Measurements from ENCODE around the gene GABRR3. TPM values are rescaled to one million over a fixed set of nuclear protein-coding genes. Genes with fewer than 3 reads are reported as not detected.
A peak's percentile ranks its signal among the peaks of the same experiment; 100 is the strongest.

The GABRR3 gene
- total RNA-seq, 2 donors from 2014 or later = not detected

- Mint-ChIP-seq H3K4me3 (no peak overlapping the region), H3K27ac (peak overlapping the region; percentile 80), H3K4me1 (peaks cover 23% of the 10 kb centered on the region), H3K9me3 (no peaks in the 10 kb centered on the region), H3K36me3 (ENCODE audit: low read depth) (peaks cover 97% of the 10 kb centered on the region), H3K27me3 (no peaks in the 10 kb centered on the region)
- no peak for ATAC-seq (replicated peaks)
Measured at GRCh38 chr3:97960993-97961766, 73.9 kb downstream of the GABRR3 start.

GRCh38 chr3:97960551-97960950 is 74.6 kb downstream of the GABRR3 start:
- Mint-ChIP-seq H3K4me3 (no peak overlapping the region), H3K4me1 (peaks cover 23% of the 10 kb centered on the region), H3K27ac (no peak overlapping the region), H3K36me3 (ENCODE audit: low read depth) (peaks cover 97% of the 10 kb centered on the region), H3K9me3 (no peaks in the 10 kb centered on the region), H3K27me3 (no peaks in the 10 kb centered on the region)
- ATAC-seq (replicated peaks) = no peak

DNA sequence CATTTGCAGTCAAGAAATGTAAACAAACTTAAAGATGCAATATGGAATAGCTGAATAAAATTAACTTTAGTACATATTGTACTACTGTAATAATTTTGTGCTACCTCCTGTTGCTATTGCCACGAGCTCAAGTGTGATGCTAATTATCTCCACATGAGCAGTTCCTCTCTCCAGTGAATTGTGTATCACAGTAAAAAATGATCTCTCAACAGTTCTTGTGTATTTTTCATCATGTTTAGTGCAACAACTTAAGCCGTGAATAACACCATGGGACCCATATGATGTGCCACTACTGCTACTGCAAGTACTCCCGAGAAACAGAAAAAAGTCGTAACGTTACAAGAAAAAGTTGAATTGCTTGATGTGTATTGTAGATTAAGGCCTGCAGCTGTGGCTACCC is 75.2 kb downstream of the GABRR3 start:
- H3K27me3 Mint-ChIP-seq = no peaks in the 10 kb centered on the region
- H3K36me3 Mint-ChIP-seq (ENCODE audit: low read depth) = peaks cover 97% of the 10 kb centered on the region

GRCh38 chr3:97958796-97959195 is 76.3 kb downstream of the GABRR3 start:
- H3K4me3 Mint-ChIP-seq = no peak overlapping the region
- H3K4me1 Mint-ChIP-seq = peaks cover 16% of the 10 kb centered on the region
- no peaks in the 10 kb centered on the region for H3K9me3 Mint-ChIP-seq
- peaks cover 96% of the 10 kb centered on the region for H3K36me3 Mint-ChIP-seq (ENCODE audit: low read depth)
- no peak for ATAC-seq (replicated peaks)
- no peak overlapping the region for H3K27ac Mint-ChIP-seq
- H3K27me3 Mint-ChIP-seq = no peaks in the 10 kb centered on the region

More for the DNA sequence above, 75.2 kb downstream of the GABRR3 start:
- no peak for ATAC-seq (replicated peaks)
- Mint-ChIP-seq H3K27ac (no peak overlapping the region), H3K4me1 (peaks cover 22% of the 10 kb centered on the region), H3K9me3 (no peaks in the 10 kb centered on the region), H3K4me3 (no peak overlapping the region)

GRCh38 chr3:97958396-97958795 is 76.7 kb downstream of the GABRR3 start:
- H3K4me3 Mint-ChIP-seq = no peak overlapping the region
- peaks cover 96% of the 10 kb centered on the region for H3K36me3 Mint-ChIP-seq (ENCODE audit: low read depth)
- ATAC-seq (replicated peaks) = no peak
- H3K27ac Mint-ChIP-seq = no peak overlapping the region
- H3K4me1 Mint-ChIP-seq = peaks cover 12% of the 10 kb centered on the region
- no peaks in the 10 kb centered on the region for H3K27me3 Mint-ChIP-seq
- H3K9me3 Mint-ChIP-seq = no peaks in the 10 kb centered on the region

- peaks cover 12% of the 10 kb centered on the region for H3K4me1 Mint-ChIP-seq
- no peaks in the 10 kb centered on the region for H3K9me3 Mint-ChIP-seq
- ATAC-seq (replicated peaks) = no peak
- no peak overlapping the region for H3K4me3 Mint-ChIP-seq
- H3K27ac Mint-ChIP-seq = no peak overlapping the region
- no peaks in the 10 kb centered on the region for H3K27me3 Mint-ChIP-seq
- H3K36me3 Mint-ChIP-seq (ENCODE audit: low read depth) = peaks cover 96% of the 10 kb centered on the region
Measured at GRCh38 chr3:97957617-97958311, 77.4 kb downstream of the GABRR3 start.

- Mint-ChIP-seq H3K27me3 (no peaks in the 10 kb centered on the region), H3K36me3 (ENCODE audit: low read depth) (peaks cover 92% of the 10 kb centered on the region), H3K9me3 (no peaks in the 10 kb centered on the region), H3K27ac (no peak overlapping the region), H3K4me3 (no peak overlapping the region), H3K4me1 (no peaks in the 10 kb centered on the region)
- no peak for ATAC-seq (replicated peaks)
Measured at GRCh38 chr3:97956051-97956450, 79.1 kb downstream of the GABRR3 start.

DNA sequence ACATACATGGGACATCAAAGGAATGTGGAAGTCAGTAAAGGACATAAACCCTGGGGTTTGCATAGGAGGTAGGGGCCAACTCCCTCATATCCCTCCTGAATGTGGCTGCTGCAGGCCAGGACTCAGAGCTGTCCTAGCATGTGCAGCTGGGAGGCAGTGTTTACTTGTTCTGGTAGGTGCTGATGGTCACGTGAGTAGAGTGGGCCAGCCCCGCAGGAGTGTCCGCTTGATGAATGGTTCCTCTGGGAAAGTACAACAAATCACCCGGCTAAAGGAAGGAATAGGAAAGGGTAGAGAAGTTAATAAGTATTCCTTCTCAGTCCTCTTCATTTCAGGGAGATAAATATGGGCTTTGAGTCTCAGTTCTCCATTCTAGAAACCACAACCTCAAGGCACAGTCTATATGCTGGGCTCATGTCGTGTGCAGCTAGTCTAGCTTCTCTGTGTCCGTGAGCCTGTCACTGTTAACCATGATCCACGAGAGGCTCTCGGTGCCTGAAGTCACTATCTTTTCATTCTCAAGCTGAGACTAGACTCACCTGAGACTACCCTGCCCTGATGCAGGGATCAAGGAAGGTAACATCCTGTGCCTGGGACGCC is 80.8 kb downstream of the GABRR3 start:
- H3K4me3 Mint-ChIP-seq = no peak overlapping the region
- no peak for ATAC-seq (replicated peaks)
- H3K9me3 Mint-ChIP-seq = no peaks in the 10 kb centered on the region
- H3K36me3 Mint-ChIP-seq (ENCODE audit: low read depth) = peaks cover 92% of the 10 kb centered on the region
- no peaks in the 10 kb centered on the region for H3K4me1 Mint-ChIP-seq
- no peaks in the 10 kb centered on the region for H3K27me3 Mint-ChIP-seq
- H3K27ac Mint-ChIP-seq = no peak overlapping the region

GRCh38 chr3:97952872-97953271 is 82.2 kb downstream of the GABRR3 start:
- Mint-ChIP-seq H3K36me3 (ENCODE audit: low read depth) (peaks cover 92% of the 10 kb centered on the region), H3K4me3 (no peak overlapping the region), H3K27me3 (no peaks in the 10 kb centered on the region), H3K4me1 (no peaks in the 10 kb centered on the region), H3K27ac (no peak overlapping the region), H3K9me3 (no peaks in the 10 kb centered on the region)
- ATAC-seq (replicated peaks) = no peak

DNA sequence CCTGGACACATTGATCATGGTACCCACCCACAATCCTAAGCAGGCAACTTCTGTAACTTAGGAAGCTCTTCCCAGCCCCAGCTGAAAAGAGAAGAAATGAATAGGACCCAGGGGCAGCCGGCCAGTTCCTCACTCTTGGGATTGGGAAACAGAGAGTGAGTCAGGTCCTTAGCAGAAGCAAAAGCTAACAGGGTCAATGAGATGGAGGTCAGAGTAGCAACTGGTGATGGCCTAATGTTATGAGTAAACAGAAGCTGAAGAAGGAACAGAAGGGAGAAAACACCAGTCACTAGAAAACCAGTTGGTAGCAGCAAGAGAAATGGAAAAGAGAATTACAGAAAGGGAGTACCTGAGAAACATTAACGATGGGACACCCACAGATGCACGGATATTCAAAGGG is 82.8 kb downstream of the GABRR3 start:
- H3K27ac Mint-ChIP-seq = no peak overlapping the region
- H3K4me1 Mint-ChIP-seq = no peaks in the 10 kb centered on the region
- H3K36me3 Mint-ChIP-seq (ENCODE audit: low read depth) = peaks cover 92% of the 10 kb centered on the region
- no peaks in the 10 kb centered on the region for H3K9me3 Mint-ChIP-seq
- H3K27me3 Mint-ChIP-seq = no peaks in the 10 kb centered on the region
- no peak overlapping the region for H3K4me3 Mint-ChIP-seq
- ATAC-seq (replicated peaks) = no peak

- peak; percentile 56 for ATAC-seq (replicated peaks)
- peak overlapping the region; percentile 21 for H3K27ac Mint-ChIP-seq
- no peaks in the 10 kb centered on the region for H3K27me3 Mint-ChIP-seq
- no peak overlapping the region for H3K4me3 Mint-ChIP-seq
- peaks cover 95% of the 10 kb centered on the region for H3K36me3 Mint-ChIP-seq (ENCODE audit: low read depth)
- H3K4me1 Mint-ChIP-seq = no peaks in the 10 kb centered on the region
- no peaks in the 10 kb centered on the region for H3K9me3 Mint-ChIP-seq
Measured at GRCh38 chr3:97950360-97950759, 84.8 kb downstream of the GABRR3 start.

- peaks cover 95% of the 10 kb centered on the region for H3K36me3 Mint-ChIP-seq (ENCODE audit: low read depth)
- no peaks in the 10 kb centered on the region for H3K27me3 Mint-ChIP-seq
- no peaks in the 10 kb centered on the region for H3K9me3 Mint-ChIP-seq
- H3K27ac Mint-ChIP-seq = peak overlapping the region; percentile 43
- H3K4me3 Mint-ChIP-seq = no peak overlapping the region
- ATAC-seq (replicated peaks) = no peak
- H3K4me1 Mint-ChIP-seq = no peaks in the 10 kb centered on the region
Measured at GRCh38 chr3:97949743-97950142, 85.4 kb downstream of the GABRR3 start.

GRCh38 chr3:97949110-97949485 is 86.0 kb downstream of the GABRR3 start:
- Mint-ChIP-seq H3K4me3 (no peak overlapping the region), H3K9me3 (no peaks in the 10 kb centered on the region), H3K4me1 (no peaks in the 10 kb centered on the region), H3K27ac (peak overlapping the region; percentile 43), H3K36me3 (ENCODE audit: low read depth) (peaks cover 95% of the 10 kb centered on the region), H3K27me3 (no peaks in the 10 kb centered on the region)
- ATAC-seq (replicated peaks) = no peak

DNA sequence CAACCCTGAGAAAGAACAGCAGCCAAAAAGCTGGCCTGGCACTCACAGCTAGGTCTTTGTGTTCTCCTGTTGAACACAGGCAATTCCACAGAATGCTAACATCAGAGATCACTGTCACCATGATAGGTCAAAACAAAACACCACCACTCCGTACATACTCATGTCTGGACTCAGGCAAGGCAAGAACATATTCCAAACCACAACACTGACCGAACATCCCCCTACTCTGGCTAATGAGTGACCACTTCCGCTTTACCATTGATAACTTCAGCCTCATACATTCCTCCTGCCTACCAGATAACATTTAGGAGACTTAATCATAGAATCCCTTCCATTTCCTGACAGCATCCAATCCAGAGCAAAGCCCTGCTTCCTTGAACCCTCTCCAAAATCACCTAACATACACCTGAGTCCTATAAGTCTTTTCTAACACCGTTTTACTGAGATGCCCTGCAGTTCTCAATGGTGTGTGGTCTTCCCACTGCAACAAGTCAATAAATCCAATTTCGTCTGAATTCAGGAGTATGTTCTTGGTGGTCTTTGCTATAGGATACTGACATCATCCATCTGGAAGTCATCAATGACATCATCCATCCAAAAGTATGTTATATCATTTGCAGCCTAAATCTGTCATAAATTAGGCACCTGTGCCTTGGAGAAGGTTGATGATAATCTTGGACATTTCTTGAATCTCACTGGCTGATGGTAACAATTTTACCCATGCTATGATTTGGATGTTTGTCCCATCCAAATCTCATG is 86.6 kb downstream of the GABRR3 start:
- peaks cover 97% of the 10 kb centered on the region for H3K36me3 Mint-ChIP-seq (ENCODE audit: low read depth)
- peak overlapping the region; percentile 11 for H3K27ac Mint-ChIP-seq
- no peaks in the 10 kb centered on the region for H3K27me3 Mint-ChIP-seq
- no peaks in the 10 kb centered on the region for H3K9me3 Mint-ChIP-seq
- ATAC-seq (replicated peaks) = no peak
- H3K4me1 Mint-ChIP-seq = no peaks in the 10 kb centered on the region
- H3K4me3 Mint-ChIP-seq = no peak overlapping the region

All from activated T-helper 17 cell treated with anti-CD3 and anti-CD28 coated beads, Interleukin-2, amount 50 U/mL, for 72 hours (primary cell).